ENCODE results near the gene EIF4ENIF1.

GRCh38 chr22:31474743-31475142 lies 14.9 kb downstream of the EIF4ENIF1 start:
- TF ChIP-seq ZNF274 (IDR thresholded peaks at IDR 0.05; ENCODE audit: low read depth, low read length) (no peak), YY1 (IDR thresholded peaks at IDR 0.05; ENCODE audit: insufficient read depth, insufficient read length) (no peak), SUZ12 (IDR thresholded peaks at IDR 0.05; ENCODE audit: extremely low read depth, insufficient read depth, insufficient read length) (no peak)

All from NT2/D1 (cell line).